CD8-positive, alpha-beta memory T cell (primary cell): ENCODE data around the gene GCDH. TPM values are rescaled to one million over a fixed set of nuclear protein-coding genes. Genes with fewer than 3 reads are reported as not detected.
"Not testable (repeated sequence)": the region's sequence is repeated elsewhere in the genome, so short reads cannot be mapped to it uniquely, and the experiment has no call there.

Experiments used
- CTCF ChIA-PET: fragments of 350-600 bp; sonication (Branson Sonifier 250); formaldehyde crosslinking; loops from one replicate; lab custom pipeline; 2021; ENCODE audit warnings: antibody characterized with exemption; lab: Charles Lee
- POLR2A ChIA-PET: fragments of 350-600 bp; sonication (Branson Sonifier 250); formaldehyde crosslinking; loops from one replicate; lab custom pipeline; 2021; ENCODE audit warnings: antibody characterized with exemption; lab: Charles Lee
- DNase-seq, 5 donors: peaks; one replicate each; pipeline versions ENCODE4 v3.0.0 to v3.0.0-alpha.2; 2020 to 2022; ENCODE audit warnings: mixed read lengths in 1 of 5
- H3K27ac ChIP-seq: one replicate; pipeline ENCODE4 v1.7.0; 2013; ENCODE audit warnings: low read depth, mild to moderate bottlenecking, low read length, moderate library complexity
- H3K27me3 ChIP-seq: 2 replicates; pipeline ENCODE4 v1.7.0; 2013; ENCODE audit warnings: low read length, mild to moderate bottlenecking; ENCODE audit not compliant: insufficient read depth, poor library complexity, severe bottlenecking
- H3K36me3 ChIP-seq: 2 replicates; pipeline ENCODE4 v1.7.0; 2013; ENCODE audit warnings: mild to moderate bottlenecking, low read length, moderate library complexity; ENCODE audit not compliant: insufficient read depth
- H3K4me1 ChIP-seq: 2 replicates; pipeline ENCODE4 v1.7.0; 2013; ENCODE audit warnings: mild to moderate bottlenecking, low read length, moderate library complexity; ENCODE audit not compliant: insufficient read depth
- H3K4me3 ChIP-seq: 2 replicates; pipeline ENCODE4 v1.7.0; 2013; ENCODE audit warnings: mild to moderate bottlenecking, low read length
- H3K9me3 ChIP-seq: 2 replicates; pipeline ENCODE4 v1.7.0; 2013; ENCODE audit warnings: mild to moderate bottlenecking, low read length
- H3K27ac Mint-ChIP-seq, 8 donors: one replicate each; pipeline ENCODE4 v1.8.0; 2020 to 2021; ENCODE audit warnings: mixed read lengths in 8 of 8, mild to moderate bottlenecking in 6 of 8, inconsistent platforms in 3 of 8, moderate library complexity in 3 of 8
- H3K27me3 Mint-ChIP-seq, 2 donors: one replicate each; pipeline ENCODE4 v1.8.0; 2020 to 2021; ENCODE audit warnings: mixed read lengths in 2 of 2, mild to moderate bottlenecking in 1 of 2, moderate library complexity in 1 of 2
- H3K36me3 Mint-ChIP-seq, 3 donors: one replicate each; pipeline ENCODE4 v1.8.0; 2020 to 2021; ENCODE audit warnings: mixed read lengths in 3 of 3, inconsistent platforms in 1 of 3, mild to moderate bottlenecking in 1 of 3
- H3K4me1 Mint-ChIP-seq, 3 donors: one replicate each; pipeline ENCODE4 v1.8.0; 2020 to 2021; ENCODE audit warnings: mixed read lengths in 3 of 3, inconsistent platforms in 1 of 3, mild to moderate bottlenecking in 1 of 3
- H3K4me3 Mint-ChIP-seq, 7 donors: one replicate each; pipeline ENCODE4 v1.8.0; 2020 to 2021; ENCODE audit warnings: mixed read lengths in 7 of 7, mild to moderate bottlenecking in 6 of 7, moderate library complexity in 4 of 7, inconsistent platforms in 2 of 7
- H3K9me3 Mint-ChIP-seq, 5 donors: one replicate each; pipeline ENCODE4 v1.8.0; 2020 to 2022; ENCODE audit warnings: mixed read lengths in 5 of 5, mild to moderate bottlenecking in 3 of 5, moderate library complexity in 2 of 5, inconsistent platforms in 1 of 5
- polyA plus RNA-seq: library from polyadenylated mRNA; unstranded; fragments of 300-500 nt; fragmentation: Illumina TruSeq; gene quantifications from one replicate; pipeline ENCODE4 v1.2.3, GENCODE V29; 2021
- total RNA-seq, 2 experiments: library from RNA; stranded (reverse); gene quantifications; one replicate each; pipeline ENCODE4 v1.2.3, GENCODE V29; 2021

GCDH gene
- total and polyA plus RNA-seq, 3 experiments from 2014 or later, result 19.7 to 60.1 (median 59.4) TPM

DNA sequence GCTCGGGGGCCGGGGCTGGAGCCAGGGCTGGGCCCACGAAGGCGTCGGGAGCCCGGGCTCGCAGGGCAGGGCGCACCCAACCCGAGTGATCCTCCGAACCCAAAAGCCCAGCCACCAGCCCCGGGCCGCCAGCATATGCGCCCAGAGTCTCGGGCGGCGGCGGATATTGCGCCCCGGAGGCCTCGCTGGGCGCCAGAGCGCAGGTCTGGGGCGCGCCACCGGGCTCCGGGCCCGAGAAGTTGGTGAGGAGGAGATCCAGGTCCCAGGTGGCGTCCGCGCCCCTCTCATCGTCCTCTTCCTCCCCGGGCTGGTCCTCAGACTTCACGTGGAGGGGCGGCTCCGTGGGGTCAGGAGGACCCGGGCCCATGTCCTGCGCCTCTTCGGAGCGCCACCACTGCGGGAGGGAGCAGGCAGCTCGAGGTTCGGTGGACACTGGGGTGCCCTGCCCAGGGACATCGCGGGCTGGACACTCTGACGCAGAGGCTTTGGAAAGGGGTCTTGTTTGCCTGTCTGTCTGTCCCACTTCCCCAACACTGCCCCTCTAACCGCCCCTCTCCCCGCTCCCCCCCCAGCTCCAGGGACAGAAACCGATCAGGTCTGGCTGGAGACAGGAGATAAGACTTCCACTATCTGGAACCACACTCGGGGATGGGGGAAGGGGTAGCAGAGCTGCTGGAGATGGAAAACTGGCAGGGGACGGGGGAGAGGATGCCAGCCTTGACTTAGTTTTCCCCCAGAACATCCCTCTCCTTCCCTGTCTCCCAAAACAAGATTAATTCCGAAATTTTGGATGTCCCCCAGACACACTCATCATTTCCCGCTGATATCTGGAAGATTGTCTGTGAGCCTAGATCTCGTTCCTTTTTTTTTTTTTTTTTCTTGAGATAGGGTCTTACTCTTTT lies 5.0 kb upstream of the GCDH start:
- Mint-ChIP-seq H3K36me3 (peaks cover 0 to 5% (median 0%) of the 10 kb centered on the region in 3 donors), H3K4me1 (peaks cover 20 to 38% (median 23%) of the 10 kb centered on the region in 3 donors), H3K9me3 (no peaks in the 10 kb centered on the region), H3K4me3 (peak overlapping the region; percentile 25 to 76 (median 61)), H3K27me3 (peaks cover 0 to 4% of the 10 kb centered on the region in 2 donors), H3K27ac (peak overlapping the region in 3 of 8 donors; percentile 23 to 72 (median 57))
- Histone ChIP-seq H3K4me3 (peak overlapping the region; percentile 57), H3K27me3 (no peaks in the 10 kb centered on the region), H3K9me3 (no peaks in the 10 kb centered on the region), H3K27ac (peak overlapping the region; percentile 81), H3K4me1 (peaks cover 12% of the 10 kb centered on the region), H3K36me3 (no peaks in the 10 kb centered on the region)
- DNase-seq, result no peak
- CTCF ChIA-PET, result interaction anchor here (0.6 to 8.4 kb wide), 19 partner anchors 11 to 308 kb away, joined by 3 to 117 read pairs (median 4); partner anchors contain the start of genes DAND5, FARSA, RNASEH2A and SYCE2
- POLR2A ChIA-PET, result interaction anchor here (0.8 to 1.4 kb wide), 6 partner anchors 33 to 214 kb away, joined by 3 to 7 read pairs (median 4); partner anchors contain the start of genes CALR, FARSA and SYCE2

DNA sequence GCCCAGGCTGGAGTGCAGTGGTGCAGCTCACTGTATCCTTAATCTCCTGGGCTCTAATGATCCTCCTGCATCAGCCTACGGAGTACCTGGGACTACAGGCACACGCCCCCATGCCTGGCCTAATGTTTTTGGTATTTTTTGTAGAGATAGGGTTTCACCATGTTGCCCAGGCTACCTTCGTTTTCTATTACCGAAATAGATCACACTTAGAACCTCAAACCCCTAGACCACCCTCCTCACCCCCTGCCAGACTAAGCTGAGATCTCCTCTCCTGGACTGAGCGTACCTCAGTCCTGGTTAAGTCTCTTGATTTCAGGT lies 4.3 kb upstream of the GCDH start:
- peak overlapping the region; percentile 81 for H3K27ac ChIP-seq
- no peaks in the 10 kb centered on the region for H3K36me3 ChIP-seq
- peaks cover 0 to 4% of the 10 kb centered on the region in 2 donors for H3K27me3 Mint-ChIP-seq
- peaks cover 0 to 4% (median 0%) of the 10 kb centered on the region in 3 donors for H3K36me3 Mint-ChIP-seq
- H3K27ac Mint-ChIP-seq, result peak overlapping the region in 2 of 8 donors; percentile 23 to 57
- ChIA-PET CTCF (interaction anchor here (8.4 kb wide), 1 partner anchor 79 kb away, joined by 117 read pairs; no protein-coding TSS in a partner anchor), POLR2A (no interaction called here)
- no peaks in the 10 kb centered on the region for H3K27me3 ChIP-seq
- H3K4me1 Mint-ChIP-seq, result peaks cover 23 to 40% (median 25%) of the 10 kb centered on the region in 3 donors
- DNase-seq, result no peak
- no peaks in the 10 kb centered on the region for H3K9me3 Mint-ChIP-seq
- H3K4me1 ChIP-seq, result peaks cover 15% of the 10 kb centered on the region
- peak overlapping the region; percentile 25 to 76 (median 61) for H3K4me3 Mint-ChIP-seq
- no peaks in the 10 kb centered on the region for H3K9me3 ChIP-seq
- H3K4me3 ChIP-seq, result no peak overlapping the region

DNA sequence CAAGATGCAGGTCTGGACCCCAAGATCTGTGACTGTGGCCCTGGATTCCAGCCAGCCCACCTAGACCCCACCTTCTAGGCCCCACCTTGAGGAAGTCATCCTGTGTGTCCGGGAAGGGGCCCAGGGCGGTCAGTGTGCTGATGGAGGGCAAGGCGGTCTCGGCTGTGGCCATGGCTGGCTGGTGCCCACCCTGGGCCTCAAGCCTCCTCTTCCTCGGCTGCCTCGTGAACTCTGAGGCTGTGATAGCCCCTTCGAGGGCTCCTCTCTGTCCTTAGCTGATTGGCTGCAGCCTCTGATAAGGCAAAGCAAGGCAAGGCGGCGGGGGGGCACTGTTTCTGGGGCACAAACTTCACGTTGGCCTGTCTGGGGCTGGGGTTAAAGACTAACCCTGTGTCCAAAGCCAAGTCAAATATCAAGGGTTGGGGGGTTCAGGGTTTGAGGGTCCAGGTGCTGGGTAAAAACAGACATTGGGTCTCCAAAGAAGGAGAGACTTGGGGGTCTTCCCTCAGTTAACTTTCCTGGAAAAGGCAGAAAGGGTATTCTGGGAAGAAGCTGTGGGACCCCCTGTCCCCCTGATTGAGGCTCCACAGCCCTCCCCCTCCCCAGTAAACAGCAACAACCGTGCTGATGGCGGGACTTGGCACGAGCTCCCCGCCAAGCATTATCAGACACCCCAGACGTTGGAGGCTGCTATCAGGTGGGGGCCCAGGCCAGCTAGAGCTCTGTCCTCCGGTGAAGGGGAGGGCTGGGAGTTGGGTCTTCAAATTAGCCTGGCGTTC lies 3.8 kb upstream of the GCDH start, which contains the start of gene KLF1:
Gene KLF1 (minus strand): TSS at position 233 of the 779 bp plus-strand sequence. CDS start 61 bp downstream, at position 172.
- H3K27me3 Mint-ChIP-seq, result peaks cover 0 to 4% of the 10 kb centered on the region in 2 donors
- no peaks in the 10 kb centered on the region for H3K27me3 ChIP-seq
- peaks cover 0 to 4% (median 0%) of the 10 kb centered on the region in 3 donors for H3K36me3 Mint-ChIP-seq
- H3K4me3 ChIP-seq, result peak within 1 kb of the TSS; percentile 22
- H3K27ac Mint-ChIP-seq, result peak within 1 kb of the TSS in 3 of 8 donors; percentile 23 to 72 (median 57)
- H3K4me3 Mint-ChIP-seq, result peak within 1 kb of the TSS; percentile 25 to 76 (median 61)
- POLR2A ChIA-PET, result no interaction called here
- CTCF ChIA-PET, result interaction anchor here (1.0 to 8.4 kb wide), 2 partner anchors 27 to 78 kb away, joined by 3 to 117 read pairs; no protein-coding TSS in a partner anchor
- no peaks in the 10 kb centered on the region for H3K36me3 ChIP-seq
- no peaks in the 10 kb centered on the region for H3K9me3 ChIP-seq
- no peak for DNase-seq
- H3K9me3 Mint-ChIP-seq, result no peaks in the 10 kb centered on the region
- H3K4me1 Mint-ChIP-seq, result peaks cover 28 to 45% (median 30%) of the 10 kb centered on the region in 3 donors
- H3K27ac ChIP-seq, result peak within 1 kb of the TSS; percentile 81
- H3K4me1 ChIP-seq, result peaks cover 20% of the 10 kb centered on the region

DNA sequence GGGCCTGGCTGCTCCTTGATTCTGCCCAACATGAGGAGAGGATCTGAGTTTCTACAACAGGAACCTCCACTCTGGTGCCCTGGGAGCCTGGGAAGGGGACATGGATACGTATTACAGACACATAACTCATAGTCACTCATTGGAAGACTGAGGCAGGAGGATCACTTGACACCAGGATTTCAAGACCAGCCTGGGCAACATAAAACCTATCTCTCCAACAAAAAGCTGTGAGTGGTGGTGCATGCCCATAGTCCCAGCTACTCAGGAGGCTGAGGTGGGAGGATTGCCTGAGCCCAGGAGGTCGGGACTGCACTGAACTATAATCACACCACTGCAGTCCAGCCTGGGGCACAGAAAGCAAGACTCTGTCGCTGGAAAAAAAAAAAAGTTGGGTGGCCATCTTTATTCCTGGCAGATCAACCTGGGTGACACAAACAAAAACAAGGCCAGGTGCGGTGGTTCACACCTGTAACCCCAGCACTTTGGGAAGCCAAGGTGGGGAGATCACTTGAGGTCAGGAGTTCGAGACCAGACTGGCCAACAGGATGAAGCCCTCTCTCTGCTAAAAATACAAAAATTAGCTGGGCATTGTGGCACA lies 2.9 kb upstream of the GCDH start:
- Histone ChIP-seq H3K27ac (peak overlapping the region; percentile 81), H3K9me3 (no peaks in the 10 kb centered on the region), H3K27me3 (no peaks in the 10 kb centered on the region), H3K36me3 (no peaks in the 10 kb centered on the region), H3K4me1 (peaks cover 21% of the 10 kb centered on the region), H3K4me3 (no peak overlapping the region)
- ChIA-PET POLR2A (interaction anchor here (0.9 kb wide), 1 partner anchor 31 kb away, joined by 3 read pairs; the partner anchor contains the start of gene SYCE2), CTCF (interaction anchor here (1.0 to 1.7 kb wide), 2 partner anchors 26 to 77 kb away, joined by 3 to 5 read pairs; no protein-coding TSS in a partner anchor)
- H3K36me3 Mint-ChIP-seq, result peaks cover 0 to 5% (median 0%) of the 10 kb centered on the region in 3 donors
- DNase-seq, result no peak
- peaks cover 27 to 45% (median 30%) of the 10 kb centered on the region in 3 donors for H3K4me1 Mint-ChIP-seq
- H3K9me3 Mint-ChIP-seq, result no peaks in the 10 kb centered on the region
- peak overlapping the region in 3 of 8 donors; percentile 26 to 54 (median 33) for H3K27ac Mint-ChIP-seq
- peaks cover 0 to 4% of the 10 kb centered on the region in 2 donors for H3K27me3 Mint-ChIP-seq
- H3K4me3 Mint-ChIP-seq, result peak overlapping the region in 1 of 7 donors; percentile 36

DNA sequence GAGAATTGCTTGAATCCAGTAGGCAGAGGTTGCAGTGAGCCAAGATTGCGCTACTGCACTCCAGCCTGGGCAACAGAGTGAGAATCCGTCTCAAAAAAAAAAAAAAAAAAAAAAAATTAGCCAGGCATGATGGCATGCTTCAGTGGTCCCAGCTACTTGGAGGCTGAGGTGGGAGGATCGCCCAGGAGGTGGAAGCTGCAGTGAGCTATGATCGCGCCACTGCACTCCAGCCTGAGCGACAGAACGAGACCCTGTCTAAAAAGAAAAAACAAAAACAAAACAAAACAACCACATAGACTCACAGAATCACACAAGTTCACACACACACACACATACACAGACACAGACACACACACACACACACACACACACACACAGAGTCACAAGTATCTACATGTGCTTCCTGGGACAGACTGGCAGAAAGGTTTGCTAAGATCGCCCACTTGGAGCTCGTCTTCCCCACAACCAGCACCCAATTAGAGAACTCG lies 617 bp upstream of the GCDH start:
- H3K36me3 Mint-ChIP-seq, result peaks cover 4 to 27% (median 7%) of the 10 kb centered on the region in 3 donors
- H3K4me3 Mint-ChIP-seq, result peak overlapping the region; percentile 93 to 100 (median 98)
- peak overlapping the region; percentile 87 for H3K4me3 ChIP-seq
- H3K4me1 ChIP-seq, result peaks cover 12% of the 10 kb centered on the region
- H3K36me3 ChIP-seq, DNase-seq, H3K9me3 Mint-ChIP-seq, H3K9me3 ChIP-seq, H3K27ac ChIP-seq, H3K27me3 ChIP-seq, H3K27me3 Mint-ChIP-seq: not testable (repeated sequence)
- peak overlapping the region; percentile 82 to 99 (median 98) for H3K27ac Mint-ChIP-seq
- H3K4me1 Mint-ChIP-seq, result peaks cover 25 to 45% (median 27%) of the 10 kb centered on the region in 3 donors
- ChIA-PET POLR2A (interaction anchor here (0.7 to 1.8 kb wide), 13 partner anchors 15 to 728 kb away, joined by 3 to 20 read pairs (median 4); partner anchors contain the start of genes CALR, FARSA, JUNB and SYCE2), CTCF (interaction anchor here (0.6 to 2.2 kb wide), 18 partner anchors 9 to 227 kb away, joined by 3 to 26 read pairs (median 3); partner anchors contain the start of genes DNASE2, RAD23A and SYCE2)

DNA sequence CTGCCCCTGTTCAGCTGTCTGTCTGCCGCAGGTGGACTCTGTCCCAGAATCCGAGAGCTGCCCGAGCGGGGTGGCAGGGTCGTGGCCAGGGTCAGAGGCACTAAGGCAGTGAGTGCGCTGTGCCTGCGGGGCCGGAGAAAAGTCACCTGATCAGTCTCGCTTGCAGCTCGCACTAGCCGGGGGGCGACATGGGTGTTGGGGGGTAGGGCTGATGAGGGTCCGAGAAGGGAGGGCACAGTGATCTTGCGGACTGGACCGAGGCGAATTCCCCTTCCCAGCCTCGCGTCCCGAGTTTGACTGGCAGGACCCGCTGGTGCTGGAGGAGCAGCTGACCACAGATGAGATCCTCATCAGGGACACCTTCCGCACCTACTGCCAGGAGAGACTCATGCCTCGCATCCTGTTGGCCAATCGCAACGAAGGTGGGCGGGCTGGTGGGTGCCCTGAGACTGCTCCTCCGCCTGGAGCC lies 627 bp downstream of the GCDH start:
- Histone ChIP-seq H3K4me1 (peaks cover 12% of the 10 kb centered on the region), H3K36me3 (peaks cover 7% of the 10 kb centered on the region), H3K27ac (peak overlapping the region; percentile 69), H3K27me3 (no peaks in the 10 kb centered on the region), H3K9me3 (no peaks in the 10 kb centered on the region), H3K4me3 (peak overlapping the region; percentile 87)
- Mint-ChIP-seq H3K9me3 (no peaks in the 10 kb centered on the region), H3K4me1 (peaks cover 21 to 40% (median 25%) of the 10 kb centered on the region in 3 donors), H3K4me3 (peak overlapping the region; percentile 93 to 100 (median 98)), H3K36me3 (peaks cover 4 to 36% (median 7%) of the 10 kb centered on the region in 3 donors), H3K27ac (peak overlapping the region; percentile 82 to 99 (median 98)), H3K27me3 (peaks cover 0 to 4% of the 10 kb centered on the region in 2 donors)
- DNase-seq, result no peak
- POLR2A ChIA-PET, result interaction anchor here (0.6 to 1.8 kb wide), 9 partner anchors 10 to 222 kb away, joined by 3 to 20 read pairs (median 5); partner anchors contain the start of genes CALR, DNASE2, JUNB and SYCE2
- CTCF ChIA-PET, result interaction anchor here (1.3 to 2.2 kb wide), 6 partner anchors 18 to 126 kb away, joined by 3 to 26 read pairs (median 6); no protein-coding TSS in a partner anchor
